ENCODE measurements around the gene PSME2.
A peak's percentile ranks its signal among the peaks of the same experiment; 100 is the strongest.

The PSME2 gene

DNA sequence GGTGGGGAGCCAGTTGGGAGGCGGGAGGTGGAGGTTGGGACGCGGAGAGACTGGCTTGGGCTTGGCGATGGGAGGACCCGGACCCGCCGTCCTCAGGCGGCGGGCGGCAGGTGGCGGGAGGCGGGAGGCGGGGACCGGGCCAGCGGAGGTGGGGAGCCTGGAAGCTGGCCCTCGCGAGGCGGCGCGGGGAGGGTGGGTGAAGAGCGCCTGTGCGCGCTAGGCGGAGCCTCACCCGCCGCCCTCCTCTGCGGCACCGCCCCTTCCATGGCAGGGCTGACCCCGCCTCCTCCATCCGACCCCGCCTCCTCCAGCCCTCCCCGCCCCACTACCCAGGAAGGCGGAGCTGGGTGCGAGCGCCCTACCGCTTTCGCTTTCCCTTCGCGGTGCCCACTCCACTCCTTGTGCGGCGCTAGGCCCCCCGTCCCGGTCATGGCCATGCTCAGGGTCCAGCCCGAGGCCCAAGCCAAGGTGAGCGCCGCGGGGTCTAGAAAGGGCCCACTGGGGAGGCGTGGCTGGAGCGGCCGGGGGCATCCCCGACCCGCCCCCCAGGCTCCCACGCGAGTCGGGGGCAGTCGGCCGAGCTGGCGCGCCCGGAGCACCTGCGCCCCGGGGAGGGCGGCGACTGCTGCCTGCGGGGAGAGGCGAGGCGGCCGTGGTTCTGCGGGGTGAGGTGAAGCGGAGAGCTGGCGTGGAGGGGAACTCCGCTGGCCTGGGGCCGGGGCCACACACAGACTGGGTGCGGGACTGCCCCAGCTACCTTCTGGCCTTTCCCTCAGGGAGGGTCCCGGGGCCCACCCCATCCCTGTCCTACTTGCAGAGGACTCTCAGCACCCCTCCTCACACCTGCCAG, 10.4 kb downstream of the PSME2 start, which contains the start of gene PSME1:
TSS of gene PSME1 (plus strand) at position 361 of the 850 bp plus-strand sequence. CDS start at position 430, 69 bp downstream.
- DNase-seq (ENCODE audit: low spot score), result peak; percentile 93

DNA sequence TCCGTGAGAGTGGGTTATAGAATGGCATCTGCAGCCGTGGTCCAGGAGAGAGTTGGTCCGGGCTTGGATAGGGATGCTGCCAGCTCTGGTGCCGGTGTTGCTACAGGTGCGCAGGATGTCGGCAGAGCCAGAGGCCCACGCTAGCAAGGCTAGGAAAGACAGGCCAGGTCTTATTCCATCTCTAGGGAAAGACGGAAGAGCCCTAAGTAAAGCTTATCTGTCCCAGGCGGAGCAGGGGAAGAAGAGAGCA, 10.9 kb downstream of the PSME2 start:
- no peak for DNase-seq (ENCODE audit: low spot score)

DNA sequence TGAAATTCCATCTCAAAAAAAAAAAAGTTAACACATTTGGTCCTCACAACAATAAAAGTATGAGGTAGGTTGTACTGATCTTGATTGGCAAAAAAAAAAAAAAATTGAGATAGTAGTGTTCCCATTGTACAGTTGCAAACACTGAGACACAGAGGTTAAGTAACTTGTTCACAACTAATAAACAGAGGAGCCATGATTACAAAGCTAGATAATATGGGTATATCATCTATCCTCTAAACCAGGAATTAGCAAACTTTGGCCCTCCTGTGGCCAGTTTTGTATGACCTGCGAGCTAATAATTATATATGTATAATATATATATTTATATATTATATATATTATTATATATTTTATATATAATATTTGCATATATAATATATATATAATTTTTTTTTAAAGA, 12.7 kb downstream of the PSME2 start:
- DNase-seq (ENCODE audit: low spot score), result no peak

DNA sequence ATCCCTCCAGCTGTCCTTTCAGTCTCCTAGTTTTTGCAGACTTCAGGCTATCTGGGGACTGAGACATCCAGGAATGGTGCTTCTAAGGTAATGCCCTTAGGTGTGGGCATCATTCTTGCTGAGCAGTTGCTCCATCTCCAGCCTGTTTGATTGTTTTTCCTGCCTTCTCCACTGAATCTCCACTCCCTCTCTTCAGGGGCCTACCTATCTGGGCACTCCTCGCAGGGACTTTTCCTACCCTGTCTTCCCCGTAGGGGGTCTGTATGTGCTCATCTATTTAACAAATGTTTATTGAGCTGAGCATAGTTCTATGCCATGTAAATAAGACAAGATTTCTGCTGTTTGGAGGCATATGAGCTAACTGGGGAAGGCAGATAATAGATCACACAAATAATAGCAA, 13.4 kb downstream of the PSME2 start:
- DNase-seq (ENCODE audit: low spot score), result no peak

DNA sequence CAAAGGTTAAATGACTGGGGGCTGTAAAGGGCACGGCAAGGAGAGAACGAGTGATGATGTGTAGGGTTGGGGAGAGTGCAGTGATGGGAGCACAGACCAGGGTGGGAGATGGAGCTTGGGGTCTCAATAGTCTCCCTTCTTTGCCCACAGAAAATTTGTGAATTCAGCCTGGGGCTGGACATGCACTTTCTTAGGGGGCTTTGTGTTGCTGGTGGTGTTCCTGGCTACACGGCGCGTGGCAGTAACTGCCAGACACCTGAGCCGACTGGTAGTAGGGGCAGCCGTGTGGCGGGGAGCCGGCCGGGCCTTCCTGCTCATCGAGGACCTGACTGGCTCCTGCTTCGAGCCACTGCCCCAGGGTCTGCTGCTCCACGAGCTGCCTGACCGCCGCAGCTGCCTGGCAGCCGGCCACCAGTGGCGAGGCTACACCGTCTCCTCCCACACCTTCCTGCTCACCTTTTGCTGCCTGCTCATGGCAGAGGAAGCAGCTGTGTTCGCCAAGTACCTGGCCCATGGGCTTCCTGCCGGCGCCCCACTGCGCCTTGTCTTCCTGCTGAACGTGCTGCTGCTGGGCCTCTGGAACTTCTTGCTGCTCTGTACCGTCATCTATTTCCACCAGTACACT, 14.2 kb downstream of the PSME2 start:
- DNase-seq (ENCODE audit: low spot score), result no peak

DNA sequence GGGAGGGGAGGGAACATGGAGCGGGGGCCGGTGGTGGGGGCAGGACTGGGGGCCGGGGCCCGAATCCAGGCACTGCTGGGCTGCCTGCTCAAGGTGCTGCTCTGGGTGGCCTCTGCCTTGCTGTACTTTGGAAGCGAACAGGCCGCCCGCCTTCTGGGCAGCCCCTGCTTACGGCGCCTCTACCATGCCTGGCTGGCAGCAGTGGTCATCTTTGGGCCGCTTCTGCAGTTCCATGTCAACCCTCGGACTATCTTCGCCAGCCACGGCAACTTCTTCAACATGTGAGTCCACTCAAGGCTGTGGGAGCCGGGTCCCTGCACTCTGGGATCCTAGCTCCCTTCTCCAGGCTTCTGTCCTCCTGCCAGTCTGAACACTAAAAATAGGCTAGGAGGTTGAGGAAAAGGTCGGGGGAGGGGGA, 14.9 kb downstream of the PSME2 start:
- DNase-seq (ENCODE audit: low spot score), result no peak

DNA sequence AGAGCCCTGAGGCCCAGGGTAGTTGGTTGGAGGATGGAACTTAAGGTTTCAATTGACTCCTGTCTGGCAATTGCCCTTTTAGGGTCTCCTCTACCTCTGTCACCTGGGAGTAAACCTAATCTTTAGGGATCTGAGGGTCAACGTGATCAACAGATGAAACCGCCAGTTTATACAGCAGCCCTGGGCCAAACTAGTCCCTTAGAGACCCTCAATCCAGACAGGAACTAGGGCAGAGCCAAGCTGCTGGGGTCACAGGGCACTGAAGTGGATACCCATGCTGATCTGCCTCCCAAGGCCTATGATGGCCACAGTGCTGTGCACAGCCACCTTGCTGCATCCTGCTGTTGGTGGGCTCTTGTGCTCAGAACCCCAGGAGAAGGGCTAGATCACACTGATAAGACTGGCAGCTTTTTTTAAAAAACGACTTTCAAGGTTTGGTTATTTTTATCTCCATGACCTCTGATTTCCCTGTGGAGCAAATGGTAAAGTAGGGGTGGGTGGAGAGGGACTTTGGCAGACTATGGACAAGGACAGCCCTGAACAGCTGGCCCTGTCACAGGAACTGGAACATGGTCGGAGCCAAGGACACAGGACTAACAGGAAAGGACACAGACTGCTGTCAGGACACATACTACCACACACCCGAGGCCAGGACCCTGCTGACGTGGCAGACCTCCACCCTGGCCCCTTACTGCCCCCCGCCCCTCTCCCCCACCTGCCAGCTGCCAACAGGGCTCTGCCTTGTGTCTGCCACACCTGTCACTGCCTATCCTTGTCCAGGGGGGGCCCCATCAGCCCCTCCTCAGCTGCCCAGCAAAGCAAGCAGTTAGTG, 15.5 kb downstream of the PSME2 start:
- DNase-seq (ENCODE audit: low spot score), result no peak

DNA sequence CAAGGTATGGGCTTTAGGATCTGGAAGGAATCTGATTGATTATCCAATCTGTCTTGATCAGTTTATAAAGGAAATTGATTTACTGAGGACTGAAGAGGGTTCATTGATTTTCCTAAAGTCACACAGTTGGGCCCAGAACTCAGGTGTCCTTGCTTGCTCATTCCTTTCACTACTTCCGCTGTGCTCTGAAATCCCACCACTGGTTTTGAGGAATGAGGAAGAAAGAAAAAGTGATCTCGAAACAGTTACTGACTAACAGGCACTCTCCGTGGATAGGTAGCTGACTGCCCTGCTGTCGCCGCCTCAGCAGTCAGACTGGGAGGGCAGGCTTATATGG, 16.1 kb downstream of the PSME2 start, which contains the start of gene FITM1:
TSS of gene FITM1 (plus strand) at position 280 of the 337 bp plus-strand sequence. CDS start 905 bp downstream, outside the sequence.
- DNase-seq (ENCODE audit: low spot score), result no peak

DNA sequence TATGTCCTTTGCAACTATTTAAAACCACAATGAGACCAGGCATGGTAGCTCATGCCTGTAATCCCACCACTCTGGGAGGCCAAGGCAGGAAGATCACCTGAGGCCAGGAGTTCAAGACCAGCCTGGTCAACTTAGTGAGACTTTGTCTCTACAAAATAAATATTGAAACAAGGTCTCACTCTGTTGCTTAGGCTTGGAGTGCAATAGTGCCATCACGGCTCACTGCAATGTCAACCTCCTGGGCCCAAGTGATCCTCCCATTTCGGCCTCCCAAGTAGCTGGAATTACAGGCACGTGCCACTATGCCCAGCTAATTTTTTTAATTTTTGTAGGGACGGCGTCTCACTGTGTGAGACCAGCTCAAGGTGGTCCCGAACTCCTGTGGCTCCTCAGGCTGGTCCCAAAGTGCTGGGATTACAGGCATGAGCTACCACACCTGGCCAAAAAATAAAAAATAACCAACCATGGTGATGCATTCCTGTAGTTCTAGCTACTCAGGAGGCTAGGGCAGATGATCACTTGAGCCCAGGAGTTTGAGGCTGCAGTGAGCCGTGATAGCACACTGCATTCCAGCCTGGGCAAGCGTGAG, 16.9 kb downstream of the PSME2 start:
- no peak for DNase-seq (ENCODE audit: low spot score)

DNA sequence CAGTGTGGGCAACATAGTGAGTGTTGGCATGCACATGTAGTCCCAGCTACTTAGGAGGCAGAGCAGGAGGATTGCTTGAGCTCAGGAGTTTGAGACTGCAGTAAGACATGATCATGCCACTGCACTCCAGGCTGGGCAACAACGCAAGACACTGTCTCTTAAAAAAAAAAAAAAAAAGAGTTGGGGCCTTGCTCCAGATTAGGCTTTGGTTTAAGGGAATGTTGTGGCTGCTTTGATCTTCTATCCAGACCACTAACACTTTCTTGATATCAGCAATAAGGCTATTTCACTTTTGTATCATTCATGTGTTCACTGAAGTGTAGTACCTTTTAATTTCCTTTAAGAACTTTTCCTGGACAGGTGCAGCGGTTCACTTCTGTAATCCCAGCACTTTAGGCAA, 18.7 kb downstream of the PSME2 start:
- no peak for DNase-seq (ENCODE audit: low spot score)

DNA sequence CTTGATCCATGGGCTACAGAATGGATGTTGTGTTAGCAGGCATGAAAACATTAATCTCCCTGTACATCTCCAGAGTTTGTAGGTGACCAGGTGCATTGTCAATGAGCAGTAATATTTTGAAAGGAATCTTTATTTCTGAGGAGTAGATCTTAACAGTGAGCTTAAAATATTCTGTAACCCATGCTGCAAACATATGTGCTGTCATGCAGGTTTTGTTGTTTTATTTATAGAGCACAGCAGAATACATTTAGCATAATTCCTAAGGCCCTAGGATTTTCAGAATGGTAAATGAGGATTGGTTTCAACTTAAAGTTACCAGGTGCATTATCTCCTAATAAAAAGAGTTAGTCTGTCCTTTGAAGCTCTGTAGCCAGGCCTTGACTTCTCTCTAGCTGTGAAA, 19.5 kb downstream of the PSME2 start:
- no peak for DNase-seq (ENCODE audit: low spot score)

DNA sequence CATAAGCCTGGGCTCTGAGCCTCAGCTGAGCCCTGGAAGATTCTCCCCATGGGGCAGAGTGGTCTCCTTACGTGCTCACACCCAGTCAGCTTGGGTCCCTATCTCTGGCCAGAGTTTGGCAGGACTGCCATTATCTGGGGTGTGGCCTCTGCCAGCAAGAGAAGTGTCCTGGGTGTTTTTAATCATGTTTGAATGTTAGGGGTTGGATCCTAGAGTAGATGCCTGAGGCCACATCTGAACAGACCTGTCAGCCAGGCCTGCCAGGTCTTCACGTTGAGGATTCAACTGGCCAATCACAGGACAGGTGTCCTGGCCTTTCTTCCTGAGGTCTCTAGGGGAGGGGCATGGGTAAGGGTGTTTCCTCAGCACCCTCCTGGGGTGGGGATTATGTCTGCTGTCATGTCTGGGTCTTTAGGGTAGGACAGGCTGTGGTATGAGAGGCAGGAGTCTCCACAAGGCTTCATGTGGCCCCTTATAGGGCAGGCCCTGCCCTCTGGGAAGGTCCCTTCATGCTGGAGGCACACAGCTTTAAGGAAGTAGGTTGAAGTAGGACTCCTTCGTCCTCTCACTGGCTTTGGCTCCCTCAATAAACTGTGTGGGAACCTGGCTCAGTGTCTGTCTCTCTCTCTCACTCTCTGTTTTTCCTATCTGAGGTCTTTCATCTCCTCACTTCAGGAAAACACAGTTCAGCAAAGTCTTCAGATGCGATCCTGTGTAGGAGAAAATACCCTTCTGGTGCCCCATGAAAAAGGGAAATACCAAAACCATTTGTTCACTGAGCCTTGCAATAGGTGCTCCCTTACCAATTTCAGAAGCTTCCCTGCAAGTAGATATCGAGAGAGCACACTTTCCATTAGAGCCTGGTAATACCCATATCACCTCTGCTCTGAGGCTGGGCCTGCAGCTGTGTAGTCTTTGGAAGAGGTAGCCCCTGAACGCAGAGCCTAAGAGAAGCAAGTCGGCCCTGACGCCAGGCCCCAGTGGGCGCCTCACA, 22.7 kb downstream of the PSME2 start:
- no peak for DNase-seq (ENCODE audit: low spot score)

DNA sequence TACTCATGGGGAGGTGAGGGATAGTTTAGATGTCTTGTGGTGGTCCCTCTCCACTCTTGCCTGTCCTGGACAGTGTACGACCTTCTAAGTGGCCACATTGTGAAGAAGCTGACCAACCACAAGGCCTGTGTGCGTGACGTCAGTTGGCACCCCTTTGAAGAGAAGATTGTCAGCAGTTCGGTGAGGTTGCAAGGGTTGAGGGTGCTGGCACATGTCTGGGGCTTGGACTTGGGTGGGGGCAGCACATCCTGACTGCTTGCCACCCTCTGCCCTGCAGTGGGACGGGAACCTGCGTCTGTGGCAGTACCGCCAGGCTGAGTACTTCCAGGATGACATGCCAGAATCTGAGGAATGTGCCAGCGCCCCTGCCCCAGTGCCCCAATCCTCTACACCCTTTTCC, 23.5 kb downstream of the PSME2 start:
- DNase-seq (ENCODE audit: low spot score), result no peak

DNA sequence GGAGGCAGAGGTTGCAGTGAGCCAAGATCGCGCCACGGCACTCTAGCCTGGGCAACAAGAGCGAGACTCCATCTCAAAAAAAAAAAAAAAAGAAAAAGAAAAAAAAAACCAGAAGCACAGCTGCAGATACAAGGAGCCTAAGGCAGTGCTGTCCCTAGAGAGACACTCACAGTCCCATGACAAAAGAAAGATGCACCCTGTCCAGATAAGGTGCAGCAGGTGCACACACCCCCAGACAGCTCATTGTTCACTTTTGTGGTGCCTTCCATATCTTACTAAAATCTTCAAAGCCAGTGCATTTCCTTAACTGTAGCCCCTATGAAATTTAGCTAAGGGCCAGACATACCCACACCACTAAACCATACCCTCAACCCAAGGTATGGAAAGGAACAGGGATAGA, 24.0 kb downstream of the PSME2 start:
- no peak for DNase-seq (ENCODE audit: low spot score)

DNA sequence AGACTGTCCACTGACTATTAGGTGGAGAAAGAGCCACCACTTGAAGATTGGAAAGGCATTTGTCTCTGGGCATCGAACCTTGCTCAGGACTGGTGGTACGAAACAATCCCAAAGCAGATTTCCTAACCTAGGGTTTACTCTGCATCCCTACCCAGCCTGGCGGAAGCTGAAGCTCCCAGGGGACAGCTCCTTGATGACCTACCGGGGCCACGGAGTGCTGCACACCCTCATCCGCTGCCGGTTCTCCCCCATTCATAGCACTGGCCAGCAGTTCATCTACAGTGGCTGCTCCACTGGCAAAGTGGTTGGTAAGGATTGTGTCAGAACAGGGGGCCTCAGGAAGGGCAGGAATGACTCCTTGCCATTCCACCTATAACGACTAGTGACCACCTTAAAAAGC, 25.2 kb downstream of the PSME2 start:
- DNase-seq (ENCODE audit: low spot score), result no peak

DNA sequence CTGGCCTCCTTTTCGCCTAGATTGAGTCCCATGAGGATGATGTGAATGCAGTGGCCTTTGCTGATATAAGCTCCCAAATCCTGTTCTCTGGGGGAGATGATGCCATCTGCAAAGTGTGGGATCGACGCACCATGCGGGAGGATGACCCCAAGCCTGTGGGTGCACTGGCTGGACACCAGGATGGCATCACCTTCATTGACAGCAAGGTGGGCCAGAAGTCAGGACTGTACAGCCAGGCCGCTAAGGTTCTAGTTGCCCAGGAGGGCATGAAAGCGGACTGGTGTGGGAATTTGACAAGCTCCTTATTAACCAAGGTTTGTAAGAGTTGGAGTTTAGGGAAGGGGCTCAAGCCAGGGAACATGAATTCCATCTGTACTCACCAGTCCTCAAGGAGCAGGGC, 26.7 kb downstream of the PSME2 start:
- DNase-seq (ENCODE audit: low spot score), result no peak

DNA sequence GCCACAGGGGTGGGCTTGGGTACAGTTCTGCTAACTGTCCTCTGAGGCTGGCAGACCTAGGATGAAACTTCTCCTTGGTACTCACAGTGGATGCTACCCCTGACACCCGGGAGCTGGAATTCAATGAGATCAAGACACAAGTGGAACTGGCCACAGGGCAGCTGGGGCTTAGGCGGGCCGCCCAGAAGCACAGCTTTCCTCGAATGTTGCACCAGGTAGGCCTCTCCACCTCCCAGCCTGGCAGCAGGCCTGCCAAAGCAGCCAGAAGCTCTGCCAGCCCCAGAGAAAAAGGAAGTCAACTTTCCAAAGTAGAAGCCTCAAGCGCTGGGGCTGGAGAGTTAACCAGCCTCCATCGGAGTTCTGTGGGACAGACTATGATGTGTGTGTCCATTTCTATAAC, 29.2 kb downstream of the PSME2 start:
- DNase-seq (ENCODE audit: low spot score), result no peak

DNA sequence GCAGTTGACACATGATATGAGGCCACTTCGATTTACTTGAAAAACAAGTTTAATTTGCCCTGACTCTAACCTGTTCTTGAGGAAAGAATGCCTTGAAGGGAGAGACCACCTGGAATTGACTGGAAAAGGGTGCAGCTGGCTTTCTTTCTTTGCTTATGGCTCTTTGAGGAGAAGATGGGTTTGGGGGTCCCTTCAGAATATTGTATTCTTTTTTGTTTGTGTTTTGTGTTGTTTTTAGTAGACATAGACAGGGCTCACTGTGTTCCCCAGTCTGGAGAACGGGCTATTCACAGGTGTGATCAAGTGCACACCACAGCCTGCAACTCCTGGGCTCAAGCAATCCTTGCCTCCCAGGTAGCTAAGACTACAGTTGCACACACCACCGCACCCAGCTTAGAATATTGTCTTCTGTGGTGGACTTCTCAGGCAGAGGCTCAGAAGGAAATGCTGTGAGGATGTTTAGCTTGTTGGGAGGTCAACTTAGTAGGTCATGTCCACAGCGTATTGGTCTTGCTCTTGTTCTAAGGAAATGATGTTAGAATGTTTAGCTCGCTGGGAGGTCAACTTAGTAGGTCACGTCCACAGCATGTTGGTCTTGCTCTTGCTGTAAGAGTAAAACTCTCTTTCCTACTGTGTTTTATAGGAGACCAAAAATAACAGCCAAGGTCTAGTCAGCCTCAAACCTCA, 30.1 kb downstream of the PSME2 start:
- no peak for DNase-seq (ENCODE audit: low spot score)

DNA sequence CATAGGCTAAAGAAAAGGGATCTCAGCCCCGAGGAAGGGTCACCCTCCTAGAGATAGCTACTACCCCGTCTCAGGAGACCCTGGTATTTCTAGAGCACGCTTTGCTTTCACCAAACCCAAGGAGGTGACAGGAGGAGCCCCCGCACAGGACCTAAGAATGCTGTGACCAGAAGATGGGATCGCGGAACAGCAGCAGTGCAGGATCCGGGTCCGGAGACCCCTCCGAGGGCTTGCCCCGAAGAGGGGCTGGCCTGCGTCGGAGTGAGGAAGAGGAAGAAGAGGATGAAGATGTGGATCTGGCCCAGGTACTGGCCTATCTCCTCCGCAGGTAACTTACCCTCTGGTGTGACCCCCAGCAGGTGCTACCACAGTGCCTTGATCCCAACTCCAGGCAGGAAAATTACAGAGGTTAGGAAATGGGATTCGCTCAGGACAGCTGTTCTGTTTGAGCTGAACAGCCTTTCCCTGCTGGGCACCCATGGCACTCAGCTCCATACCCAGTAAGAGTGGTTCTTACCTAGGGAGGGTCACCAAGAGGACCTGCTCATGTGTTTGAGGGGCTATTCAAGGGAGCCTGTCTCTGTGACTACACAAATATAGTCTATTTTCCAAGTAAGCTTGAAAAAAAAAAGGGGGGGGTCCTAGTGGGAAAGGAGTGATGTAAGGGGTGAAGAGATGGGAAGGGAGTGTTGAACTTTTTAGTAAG, 30.8 kb downstream of the PSME2 start:
- no peak for DNase-seq (ENCODE audit: low spot score)
